ENCODE measurements around the gene C4A. TPM values are rescaled to one million over a fixed set of nuclear protein-coding genes. Genes with fewer than 3 reads are reported as not detected.
A peak's percentile ranks its signal among the peaks of the same experiment; 100 is the strongest.

The C4A gene
- total and polyA plus RNA-seq, 2 donors (not counting 1 experiment from before 2014, with no cell fraction given) = 21.1 to 25.2 TPM

- H3K27me3 ChIP-seq (ENCODE audit: control insufficient read depth, insufficient read depth, low read length) = no peaks in the 10 kb centered on the region
- H4K20me1 ChIP-seq (ENCODE audit: control insufficient read depth, extremely low read depth, insufficient read depth, low read length) = no peaks in the 10 kb centered on the region
- H3K4me1 ChIP-seq (ENCODE audit: control insufficient read depth, extremely low read depth, insufficient read depth, low read length) = peaks cover 18% of the 10 kb centered on the region
- H3K4me3 ChIP-seq (replicated peaks in 1 of 4; ENCODE audit: control extremely low read depth in 1 of 4, insufficient read depth in 1 of 4, low read depth in 3 of 4, low read length in 4 of 4) = no peak overlapping the region
- peaks cover 31% of the 10 kb centered on the region for H3K36me3 ChIP-seq (ENCODE audit: control insufficient read depth, insufficient read depth, low read length)
- TF ChIP-seq, protein P1, sequence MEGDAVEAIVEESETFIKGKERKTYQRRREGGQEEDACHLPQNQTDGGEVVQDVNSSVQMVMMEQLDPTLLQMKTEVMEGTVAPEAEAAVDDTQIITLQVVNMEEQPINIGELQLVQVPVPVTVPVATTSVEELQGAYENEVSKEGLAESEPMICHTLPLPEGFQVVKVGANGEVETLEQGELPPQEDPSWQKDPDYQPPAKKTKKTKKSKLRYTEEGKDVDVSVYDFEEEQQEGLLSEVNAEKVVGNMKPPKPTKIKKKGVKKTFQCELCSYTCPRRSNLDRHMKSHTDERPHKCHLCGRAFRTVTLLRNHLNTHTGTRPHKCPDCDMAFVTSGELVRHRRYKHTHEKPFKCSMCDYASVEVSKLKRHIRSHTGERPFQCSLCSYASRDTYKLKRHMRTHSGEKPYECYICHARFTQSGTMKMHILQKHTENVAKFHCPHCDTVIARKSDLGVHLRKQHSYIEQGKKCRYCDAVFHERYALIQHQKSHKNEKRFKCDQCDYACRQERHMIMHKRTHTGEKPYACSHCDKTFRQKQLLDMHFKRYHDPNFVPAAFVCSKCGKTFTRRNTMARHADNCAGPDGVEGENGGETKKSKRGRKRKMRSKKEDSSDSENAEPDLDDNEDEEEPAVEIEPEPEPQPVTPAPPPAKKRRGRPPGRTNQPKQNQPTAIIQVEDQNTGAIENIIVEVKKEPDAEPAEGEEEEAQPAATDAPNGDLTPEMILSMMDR (conservative IDR thresholded peaks at IDR 0.05 in 1 of 2, IDR thresholded peaks at IDR 0.05 in 1 of 2; ENCODE audit: low read depth in 1 of 2, low read length in 2 of 2) = no peak
- TF ChIP-seq EZH2 (IDR thresholded peaks at IDR 0.05; ENCODE audit: low read length, missing control alignments) = no peak
- no peak overlapping the region for H3K9ac ChIP-seq (ENCODE audit: insufficient read depth, low read length)
- H3K27ac ChIP-seq (ENCODE audit: insufficient read depth, low read length) = no peak overlapping the region
- H3K9me3 ChIP-seq (ENCODE audit: control insufficient read depth, insufficient read depth, low read depth, low read length) = no peaks in the 10 kb centered on the region
- H2AFZ ChIP-seq (ENCODE audit: low read length) = no peak overlapping the region
- peaks cover 33% of the 10 kb centered on the region for H3K79me2 ChIP-seq (ENCODE audit: control insufficient read depth, insufficient read depth, low read length)
- DNase-seq (ENCODE audit: low read depth in 2 of 2) = no peak
- H3K4me2 ChIP-seq (ENCODE audit: extremely low read depth, insufficient read depth, low read length) = no peak overlapping the region
Measured at GRCh38 chr6:31968791-31969711, 12.8 kb upstream of the C4A start.

GRCh38 chr6:31969712-31970603 is 11.9 kb upstream of the C4A start:
- peak in 1 of 2 donors; percentile 77 for DNase-seq (ENCODE audit: low read depth in 2 of 2)
- H3K27ac ChIP-seq (ENCODE audit: insufficient read depth, low read length) = peak overlapping the region; percentile 100
- peaks cover 33% of the 10 kb centered on the region for H3K79me2 ChIP-seq (ENCODE audit: control insufficient read depth, insufficient read depth, low read length)
- no peaks in the 10 kb centered on the region for H4K20me1 ChIP-seq (ENCODE audit: control insufficient read depth, extremely low read depth, insufficient read depth, low read length)
- peaks cover 29% of the 10 kb centered on the region for H3K36me3 ChIP-seq (ENCODE audit: control insufficient read depth, insufficient read depth, low read length)
- no peaks in the 10 kb centered on the region for H3K9me3 ChIP-seq (ENCODE audit: control insufficient read depth, insufficient read depth, low read depth, low read length)
- H3K27me3 ChIP-seq (ENCODE audit: control insufficient read depth, insufficient read depth, low read length) = no peaks in the 10 kb centered on the region
- TF ChIP-seq, protein P1 (conservative IDR thresholded peaks at IDR 0.05 in 1 of 2, IDR thresholded peaks at IDR 0.05 in 1 of 2; ENCODE audit: low read depth in 1 of 2, low read length in 2 of 2) = no peak
- no peak for TF ChIP-seq EZH2 (IDR thresholded peaks at IDR 0.05; ENCODE audit: low read length, missing control alignments)
- H2AFZ ChIP-seq (ENCODE audit: low read length) = no peak overlapping the region
- H3K4me1 ChIP-seq (ENCODE audit: control insufficient read depth, extremely low read depth, insufficient read depth, low read length) = peaks cover 18% of the 10 kb centered on the region
- peak overlapping the region; percentile 24 to 97 (median 88) for H3K4me3 ChIP-seq (replicated peaks in 1 of 4; ENCODE audit: control extremely low read depth in 1 of 4, insufficient read depth in 1 of 4, low read depth in 3 of 4, low read length in 4 of 4)
- H3K9ac ChIP-seq (ENCODE audit: insufficient read depth, low read length) = peak overlapping the region; percentile 18
- peak overlapping the region; percentile 91 for H3K4me2 ChIP-seq (ENCODE audit: extremely low read depth, insufficient read depth, low read length)

Data from fibroblast of lung (primary cell).